CD4-positive, alpha-beta memory T cell (primary cell): Measurements from ENCODE around the gene U2AF1L4. TPM values are rescaled to one million over a fixed set of nuclear protein-coding genes. Genes with fewer than 3 reads are reported as not detected.
A peak's percentile ranks its signal among the peaks of the same experiment; 100 is the strongest.

Source experiments
- CTCF ChIA-PET: fragments of 350-600 bp; sonication (Branson Sonifier 250); formaldehyde crosslinking; loops from one replicate; lab custom pipeline; 2021; ENCODE audit warnings: inconsistent platforms; ENCODE audit not compliant: partially characterized antibody; lab: Charles Lee
- POLR2A ChIA-PET: fragments of 350-600 bp; sonication (Branson Sonifier 250); formaldehyde crosslinking; loops from one replicate; lab custom pipeline; 2021; ENCODE audit not compliant: partially characterized antibody; lab: Charles Lee
- DNase-seq, 5 donors: peaks; one replicate each; pipeline versions ENCODE4 v3.0.0 to v3.0.0-alpha.2; 2020 to 2022; ENCODE audit warnings: mixed read lengths in 1 of 5
- H3K27ac ChIP-seq: one replicate; pipeline ENCODE4 v1.7.0; 2013; ENCODE audit warnings: low read depth, low read length
- H3K27me3 ChIP-seq: 2 replicates; pipeline ENCODE4 v1.7.0; 2013; ENCODE audit warnings: mild to moderate bottlenecking, low read length, moderate library complexity; ENCODE audit not compliant: insufficient read depth
- H3K36me3 ChIP-seq: 2 replicates; pipeline ENCODE4 v1.7.0; 2013; ENCODE audit warnings: mild to moderate bottlenecking, low read length, moderate library complexity; ENCODE audit not compliant: insufficient read depth
- H3K4me1 ChIP-seq: 2 replicates; pipeline ENCODE4 v1.7.0; 2013; ENCODE audit warnings: mild to moderate bottlenecking, low read length, moderate library complexity; ENCODE audit not compliant: insufficient read depth
- H3K4me3 ChIP-seq, 2 donors: one replicate each; pipeline ENCODE4 v1.7.0; 2013; ENCODE audit warnings: low read length in 2 of 2, mild to moderate bottlenecking in 1 of 2
- H3K9me3 ChIP-seq, 2 donors: one replicate each; pipeline ENCODE4 v1.7.0; 2013; ENCODE audit warnings: low read length in 2 of 2, control low read depth in 1 of 2; ENCODE audit not compliant: control insufficient read depth in 1 of 2
- H3K27ac Mint-ChIP-seq, 7 donors: one replicate each; pipeline ENCODE4 v1.8.0; 2020 to 2021; ENCODE audit warnings: mixed read lengths in 7 of 7, mild to moderate bottlenecking in 6 of 7, inconsistent platforms in 3 of 7, moderate library complexity in 3 of 7
- H3K27me3 Mint-ChIP-seq, 2 donors: one replicate each; pipeline ENCODE4 v1.8.0; 2020 to 2021; ENCODE audit warnings: mixed read lengths in 2 of 2
- H3K36me3 Mint-ChIP-seq, 2 donors: one replicate each; pipeline ENCODE4 v1.8.0; 2020 to 2021; ENCODE audit warnings: mixed read lengths in 2 of 2, inconsistent platforms in 1 of 2, mild to moderate bottlenecking in 1 of 2
- H3K4me1 Mint-ChIP-seq, 4 donors: one replicate each; pipeline ENCODE4 v1.8.0; 2020 to 2021; ENCODE audit warnings: mixed read lengths in 4 of 4, mild to moderate bottlenecking in 1 of 4
- H3K4me3 Mint-ChIP-seq, 8 donors: one replicate each; pipeline ENCODE4 v1.8.0; 2020 to 2021; ENCODE audit warnings: mixed read lengths in 8 of 8, mild to moderate bottlenecking in 7 of 8, moderate library complexity in 6 of 8, inconsistent platforms in 3 of 8
- H3K9me3 Mint-ChIP-seq, 8 donors: one replicate each; pipeline ENCODE4 v1.8.0; 2020 to 2021; ENCODE audit warnings: mixed read lengths in 8 of 8, mild to moderate bottlenecking in 5 of 8, inconsistent platforms in 3 of 8, moderate library complexity in 1 of 8
- intact Hi-C: fragments of 100-400 bp; cut with micrococcal nuclease; formaldehyde crosslinking; loops from one replicate; pipeline ENCODE4 v1.15.1; 2023
- polyA plus RNA-seq, 2 donors: library from polyadenylated mRNA; unstranded; fragments of 300-500 nt; fragmentation: Illumina TruSeq; gene quantifications; one replicate each; pipeline ENCODE4 v1.2.3, GENCODE V29; 2021
- total RNA-seq, 2 experiments: library from RNA; stranded (reverse); gene quantifications; one replicate each; pipeline ENCODE4 v1.2.3, GENCODE V29; 2021

Gene U2AF1L4
- total and polyA plus RNA-seq, 4 experiments from 2014 or later, result 48.7 to 65.2 (median 55.7) TPM

- H3K36me3 ChIP-seq, result peaks cover 8% of the 10 kb centered on the region
- Mint-ChIP-seq H3K36me3 (peaks cover 3 to 21% of the 10 kb centered on the region in 2 donors), H3K4me1 (peaks cover 11 to 36% (median 20%) of the 10 kb centered on the region in 4 donors), H3K4me3 (peak overlapping the region in 5 of 8 donors; percentile 15 to 54 (median 35)), H3K9me3 (no peaks in the 10 kb centered on the region), H3K27me3 (no peaks in the 10 kb centered on the region), H3K27ac (peak overlapping the region in 1 of 7 donors; percentile 80)
- no peaks in the 10 kb centered on the region for H3K9me3 ChIP-seq
- no peaks in the 10 kb centered on the region for H3K27me3 ChIP-seq
- H3K27ac ChIP-seq, result no peak overlapping the region
- H3K4me1 ChIP-seq, result peaks cover 15% of the 10 kb centered on the region
- no peak for DNase-seq
- CTCF ChIA-PET, result no interaction called here
- intact Hi-C loops, result no loop called here
- H3K4me3 ChIP-seq, result no peak overlapping the region
- POLR2A ChIA-PET, result interaction anchor here (1.4 kb wide), 1 partner anchor 38 kb away, joined by 3 read pairs; no protein-coding TSS in a partner anchor
Measured at GRCh38 chr19:35777961-35778360, 32.7 kb upstream of the U2AF1L4 start.

- peak overlapping the region in 3 of 7 donors; percentile 2 to 48 (median 39) for H3K27ac Mint-ChIP-seq
Measured at GRCh38 chr19:35777086-35777841, 32.0 kb upstream of the U2AF1L4 start.

GRCh38 chr19:35776102-35776788 lies 31.0 kb upstream of the U2AF1L4 start:
- Histone ChIP-seq H3K4me3 (peak overlapping the region in 1 of 2 donors; percentile 21), H3K9me3 (no peaks in the 10 kb centered on the region), H3K4me1 (peaks cover 15% of the 10 kb centered on the region), H3K36me3 (peaks cover 2% of the 10 kb centered on the region), H3K27me3 (no peaks in the 10 kb centered on the region), H3K27ac (no peak overlapping the region)
- intact Hi-C loops, result no loop called here
- Mint-ChIP-seq H3K27me3 (no peaks in the 10 kb centered on the region), H3K9me3 (no peaks in the 10 kb centered on the region), H3K4me1 (peaks cover 11 to 37% (median 20%) of the 10 kb centered on the region in 4 donors), H3K36me3 (peaks cover 0 to 13% of the 10 kb centered on the region in 2 donors), H3K27ac (peak overlapping the region in 4 of 7 donors; percentile 39 to 78 (median 64)), H3K4me3 (peak overlapping the region; percentile 66 to 80 (median 75))
- DNase-seq, result no peak
- ChIA-PET CTCF (interaction anchor here (1.1 kb wide), 1 partner anchor 84 kb away, joined by 4 read pairs; no protein-coding TSS in a partner anchor), POLR2A (interaction anchor here (0.7 kb wide), 1 partner anchor 31 kb away, joined by 3 read pairs; the partner anchor contains the start of genes PSENEN and U2AF1L4)

More at GRCh38 chr19:35777086-35777841, 32.0 kb upstream of the U2AF1L4 start:
- H3K4me3 Mint-ChIP-seq, result peak overlapping the region; percentile 29 to 80 (median 62)
- no peak overlapping the region for H3K27ac ChIP-seq
- H3K9me3 Mint-ChIP-seq, result no peaks in the 10 kb centered on the region
- H3K4me1 ChIP-seq, result peaks cover 15% of the 10 kb centered on the region
- ChIA-PET POLR2A (interaction anchor here (0.7 to 1.4 kb wide), 2 partner anchors 32 to 37 kb away, joined by 3 read pairs; partner anchors contain the start of genes PSENEN and U2AF1L4), CTCF (interaction anchor here (1.1 kb wide), 1 partner anchor 85 kb away, joined by 4 read pairs; no protein-coding TSS in a partner anchor)
- H3K4me3 ChIP-seq, result no peak overlapping the region
- H3K27me3 ChIP-seq, result no peaks in the 10 kb centered on the region
- peaks cover 11 to 37% (median 20%) of the 10 kb centered on the region in 4 donors for H3K4me1 Mint-ChIP-seq
- no peaks in the 10 kb centered on the region for H3K9me3 ChIP-seq
- H3K36me3 Mint-ChIP-seq, result peaks cover 0 to 19% of the 10 kb centered on the region in 2 donors
- peak in 1 of 5 donors; percentile 5 for DNase-seq
- H3K27me3 Mint-ChIP-seq, result no peaks in the 10 kb centered on the region
- H3K36me3 ChIP-seq, result peaks cover 8% of the 10 kb centered on the region
- intact Hi-C loops, result no loop called here

GRCh38 chr19:35775298-35776101 lies 30.3 kb upstream of the U2AF1L4 start, which contains the start of gene ARHGAP33:
Gene ARHGAP33 (plus strand): TSS chr19:35775564. CDS start chr19:35775659, 95 bp downstream.
- peak within 1 kb of the TSS; percentile 46 to 87 (median 72) for H3K27ac Mint-ChIP-seq
- CTCF ChIA-PET, result no interaction called here

GRCh38 chr19:35775046-35775297 lies 29.8 kb upstream of the U2AF1L4 start:
- POLR2A ChIA-PET, result no interaction called here
- Mint-ChIP-seq H3K27ac (peak overlapping the region in 4 of 7 donors; percentile 13 to 87 (median 60)), H3K9me3 (no peaks in the 10 kb centered on the region)

More at GRCh38 chr19:35775298-35776101, 30.3 kb upstream of the U2AF1L4 start, which contains the start of gene ARHGAP33:
- H3K4me1 Mint-ChIP-seq, result peaks cover 11 to 37% (median 20%) of the 10 kb centered on the region in 4 donors
- no peaks in the 10 kb centered on the region for H3K36me3 ChIP-seq
- no peaks in the 10 kb centered on the region for H3K27me3 Mint-ChIP-seq
- intact Hi-C loops, result loop anchor here (1.0 to 2.0 kb wide), 5 partner anchors 17 to 82 kb away; partner anchors contain the start of genes LIN37, PROSER3, PSENEN and U2AF1L4
- peaks cover 15% of the 10 kb centered on the region for H3K4me1 ChIP-seq
- H3K4me3 Mint-ChIP-seq, result peak within 1 kb of the TSS; percentile 79 to 95 (median 87)
- H3K36me3 Mint-ChIP-seq, result peaks cover 0 to 11% of the 10 kb centered on the region in 2 donors
- H3K27me3 ChIP-seq, result no peaks in the 10 kb centered on the region
- DNase-seq, result peak; percentile 97 to 98 (median 98)
- H3K27ac ChIP-seq, result no peak within 1 kb of the TSS
- no peaks in the 10 kb centered on the region for H3K9me3 ChIP-seq
- H3K9me3 Mint-ChIP-seq, result no peaks in the 10 kb centered on the region
- POLR2A ChIA-PET, result no interaction called here
- peak within 1 kb of the TSS; percentile 21 to 65 for H3K4me3 ChIP-seq

GRCh38 chr19:35774274-35775045 lies 29.2 kb upstream of the U2AF1L4 start:
- H3K27ac Mint-ChIP-seq, result peak overlapping the region in 3 of 7 donors; percentile 40 to 87 (median 46)
- peaks cover 12 to 37% (median 20%) of the 10 kb centered on the region in 4 donors for H3K4me1 Mint-ChIP-seq
- H3K27me3 ChIP-seq, result no peaks in the 10 kb centered on the region
- POLR2A ChIA-PET, result no interaction called here
- CTCF ChIA-PET, result interaction anchor here (1.4 kb wide), 1 partner anchor 26 kb away, joined by 4 read pairs; the partner anchor contains the start of gene LIN37
- DNase-seq, result peak in 1 of 5 donors; percentile 24
- H3K4me1 ChIP-seq, result peaks cover 15% of the 10 kb centered on the region
- H3K36me3 ChIP-seq, result no peaks in the 10 kb centered on the region
- H3K27ac ChIP-seq, result no peak overlapping the region
- H3K4me3 ChIP-seq, result peak overlapping the region; percentile 21 to 65
- H3K9me3 ChIP-seq, result no peaks in the 10 kb centered on the region
- no peaks in the 10 kb centered on the region for H3K9me3 Mint-ChIP-seq
- peaks cover 0 to 7% of the 10 kb centered on the region in 2 donors for H3K36me3 Mint-ChIP-seq
- intact Hi-C loops, result loop anchor here (1.0 to 2.0 kb wide), 5 partner anchors 16 to 81 kb away; partner anchors contain the start of genes LIN37, PROSER3, PSENEN and U2AF1L4
- no peaks in the 10 kb centered on the region for H3K27me3 Mint-ChIP-seq
- H3K4me3 Mint-ChIP-seq, result peak overlapping the region; percentile 79 to 95 (median 87)

More at GRCh38 chr19:35775046-35775297, 29.8 kb upstream of the U2AF1L4 start:
- peaks cover 15% of the 10 kb centered on the region for H3K4me1 ChIP-seq
- no peaks in the 10 kb centered on the region for H3K9me3 ChIP-seq
- H3K36me3 ChIP-seq, result no peaks in the 10 kb centered on the region
- H3K27me3 Mint-ChIP-seq, result no peaks in the 10 kb centered on the region
- H3K4me3 ChIP-seq, result peak overlapping the region; percentile 21 to 65
- H3K4me1 Mint-ChIP-seq, result peaks cover 12 to 37% (median 20%) of the 10 kb centered on the region in 4 donors
- no peak for DNase-seq
- CTCF ChIA-PET, result no interaction called here
- H3K27me3 ChIP-seq, result no peaks in the 10 kb centered on the region
- H3K4me3 Mint-ChIP-seq, result peak overlapping the region; percentile 79 to 95 (median 87)
- peaks cover 0 to 11% of the 10 kb centered on the region in 2 donors for H3K36me3 Mint-ChIP-seq
- intact Hi-C loops, result loop anchor here (1.0 to 2.0 kb wide), 5 partner anchors 17 to 82 kb away; partner anchors contain the start of genes LIN37, PROSER3, PSENEN and U2AF1L4
- no peak overlapping the region for H3K27ac ChIP-seq
